ENCODE results near the gene SH2D7. TPM values are rescaled to one million over a fixed set of nuclear protein-coding genes. Genes with fewer than 3 reads are reported as not detected.
A peak's percentile ranks its signal among the peaks of the same experiment; 100 is the strongest.

Gene SH2D7
- total RNA-seq, 1 experiment from 2014 or later, result not detected

DNA sequence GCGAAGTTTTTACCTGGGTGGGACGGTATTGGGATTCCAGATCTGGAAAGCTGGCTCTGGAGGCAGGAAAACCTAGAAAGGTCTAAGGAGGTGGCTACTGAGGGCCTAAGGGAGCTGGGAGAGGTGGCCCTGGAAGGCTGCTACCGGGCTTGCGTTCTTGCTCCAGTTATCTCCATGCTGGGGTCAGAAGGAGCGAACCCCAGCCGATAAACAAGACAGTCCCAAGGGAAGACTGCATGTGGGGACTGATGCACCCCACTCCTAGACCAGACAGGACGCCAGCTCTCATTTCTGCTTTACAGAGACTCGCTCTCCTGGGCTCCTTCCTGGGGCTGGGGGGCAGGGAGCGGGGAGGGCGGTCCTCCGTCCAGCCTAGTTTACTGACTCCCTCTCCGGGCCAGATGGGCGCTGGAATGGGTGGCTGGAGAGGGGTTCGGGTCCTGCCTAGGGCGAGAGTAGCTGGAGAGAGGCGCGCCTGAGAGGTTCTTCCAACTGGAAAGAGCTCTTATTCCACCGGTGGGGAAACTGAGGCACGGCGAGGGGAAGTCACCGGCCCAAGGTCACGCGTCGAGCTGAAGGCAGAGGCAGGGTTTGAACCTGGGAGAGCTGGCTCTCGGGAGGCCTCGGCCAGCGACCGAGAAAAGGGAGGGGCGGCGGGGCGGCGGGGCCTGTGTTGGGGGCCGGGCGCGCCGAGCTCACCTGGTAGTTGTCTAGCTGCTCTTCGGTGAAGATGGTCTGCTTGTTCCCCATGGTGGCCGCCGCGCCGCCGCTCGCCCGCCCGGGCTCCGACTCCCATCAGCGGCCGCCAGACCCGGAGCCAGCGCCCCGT, 38.3 kb downstream of the SH2D7 start:
- no peak overlapping the region for H2BK20ac ChIP-seq (ENCODE audit: low read depth, low read length, poor library complexity, severe bottlenecking)
- no peaks in the 10 kb centered on the region; a peak in 1 of 5 replicates for H3K9me3 Mint-ChIP-seq
- H3K4me1 Mint-ChIP-seq, result peaks cover 22 to 27% of the 10 kb centered on the region in 2 experiments
- no CpG with 5 or more reads among the region's 51 CpGs for WGBS (ENCODE audit: extremely low coverage, insufficient read length, low lambda C conversion rate)
- H2AFZ ChIP-seq (ENCODE audit: low read length), result no peak overlapping the region
- no peaks in the 10 kb centered on the region for H3K79me1 ChIP-seq (ENCODE audit: insufficient read depth, low read depth, low read length, poor library complexity, severe bottlenecking)
- H3K23me2 ChIP-seq (ENCODE audit: insufficient read length, low read depth, low read length, poor library complexity, severe bottlenecking), result peaks cover 6% of the 10 kb centered on the region
- no peak overlapping the region; the same call in 1 of the 2 replicates for H2BK15ac ChIP-seq (ENCODE audit: low read depth, low read length)
- peak overlapping the region; percentile 34; the same call in 1 of the 2 replicates for H3K14ac ChIP-seq (ENCODE audit: insufficient read depth, low read length)
- peak overlapping the region; percentile 80 to 91 for H3K4me3 Mint-ChIP-seq
- H3K27ac ChIP-seq (ENCODE audit: insufficient read length, low read depth, low read length), result no peak overlapping the region
- no peak overlapping the region for H3K23ac ChIP-seq (ENCODE audit: insufficient read length, low read depth, low read length)
- no peak overlapping the region for H4K91ac ChIP-seq (ENCODE audit: insufficient read length, low read depth, low read length)
- no peak overlapping the region for H4K5ac ChIP-seq (ENCODE audit: insufficient read length, low read depth, low read length)
- H3T11ph ChIP-seq (ENCODE audit: low read length), result no peak overlapping the region
- H3K27me3 Mint-ChIP-seq (ENCODE audit: low read depth), result peaks cover 2% of the 10 kb centered on the region; the same call in 1 of the 2 replicates
- H3K9me3 ChIP-seq (ENCODE audit: control insufficient read depth, low read depth, low read length), result no peaks in the 10 kb centered on the region
- H3K56ac ChIP-seq (ENCODE audit: insufficient read length, low read depth, low read length), result no peak overlapping the region
- no peak overlapping the region for H2AK5ac ChIP-seq (ENCODE audit: insufficient read length, low read length)
- H4K20me1 ChIP-seq (ENCODE audit: control insufficient read depth, insufficient read depth, insufficient read length), result no peaks in the 10 kb centered on the region
- peak overlapping the region; percentile 59 for H3K4me2 ChIP-seq (ENCODE audit: insufficient read depth, insufficient read length, low read length)
- no peak overlapping the region for H4K8ac ChIP-seq (replicated peaks; ENCODE audit: insufficient read length, low read depth, low read length)
- no peak for DNase-seq
- no peak overlapping the region for H3K4ac ChIP-seq (ENCODE audit: low read depth, low read length)
- H2BK5ac ChIP-seq (ENCODE audit: insufficient read length, low read length), result no peak overlapping the region
- H3K27ac Mint-ChIP-seq, result peak overlapping the region; percentile 85 to 97 (median 85); a peak in 4 of 7 replicates
- TF ChIP-seq, protein P1, sequence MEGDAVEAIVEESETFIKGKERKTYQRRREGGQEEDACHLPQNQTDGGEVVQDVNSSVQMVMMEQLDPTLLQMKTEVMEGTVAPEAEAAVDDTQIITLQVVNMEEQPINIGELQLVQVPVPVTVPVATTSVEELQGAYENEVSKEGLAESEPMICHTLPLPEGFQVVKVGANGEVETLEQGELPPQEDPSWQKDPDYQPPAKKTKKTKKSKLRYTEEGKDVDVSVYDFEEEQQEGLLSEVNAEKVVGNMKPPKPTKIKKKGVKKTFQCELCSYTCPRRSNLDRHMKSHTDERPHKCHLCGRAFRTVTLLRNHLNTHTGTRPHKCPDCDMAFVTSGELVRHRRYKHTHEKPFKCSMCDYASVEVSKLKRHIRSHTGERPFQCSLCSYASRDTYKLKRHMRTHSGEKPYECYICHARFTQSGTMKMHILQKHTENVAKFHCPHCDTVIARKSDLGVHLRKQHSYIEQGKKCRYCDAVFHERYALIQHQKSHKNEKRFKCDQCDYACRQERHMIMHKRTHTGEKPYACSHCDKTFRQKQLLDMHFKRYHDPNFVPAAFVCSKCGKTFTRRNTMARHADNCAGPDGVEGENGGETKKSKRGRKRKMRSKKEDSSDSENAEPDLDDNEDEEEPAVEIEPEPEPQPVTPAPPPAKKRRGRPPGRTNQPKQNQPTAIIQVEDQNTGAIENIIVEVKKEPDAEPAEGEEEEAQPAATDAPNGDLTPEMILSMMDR (conservative IDR thresholded peaks at IDR 0.05), result no peak
- H3K4me1 ChIP-seq (ENCODE audit: insufficient read depth, low read length), result peaks cover 3% of the 10 kb centered on the region; the same call in 1 of the 2 replicates
- no peak overlapping the region for H2BK12ac ChIP-seq (ENCODE audit: insufficient read length, low read depth, low read length)
- no peak overlapping the region for H2BK120ac ChIP-seq (ENCODE audit: low read depth, low read length, poor library complexity, severe bottlenecking)
- H3K9ac ChIP-seq (ENCODE audit: extremely low read depth, insufficient read length, low read length), result no peak overlapping the region
- no peak overlapping the region for H3K18ac ChIP-seq (ENCODE audit: insufficient read length, low read depth, low read length)
- no peaks in the 10 kb centered on the region for H3K79me2 ChIP-seq (ENCODE audit: insufficient read depth, low read length)
- H3K36me3 Mint-ChIP-seq (ENCODE audit: insufficient read depth in 1 of 3, low read depth in 3 of 3), result peaks cover 0 to 3% (median 3%) of the 10 kb centered on the region in 3 experiments; a peak in 3 of 7 replicates
- H3K27me3 ChIP-seq (ENCODE audit: insufficient read depth, low read length), result no peaks in the 10 kb centered on the region
